HG02885 (cell line): ENCODE results near the gene DDX59.

Experiments
- ATAC-seq: cut with Tn5 transposase; IDR thresholded peaks from one replicate; pipeline ENCODE4 v1.9.1; 2021; ENCODE audit warnings: mild to moderate bottlenecking; ENCODE audit not compliant: unreplicated experiment, poor library complexity

Gene DDX59

GRCh38 chr1:200671235-200671786 is 1.6 kb upstream of the DDX59 start:
- no peak for ATAC-seq

DNA sequence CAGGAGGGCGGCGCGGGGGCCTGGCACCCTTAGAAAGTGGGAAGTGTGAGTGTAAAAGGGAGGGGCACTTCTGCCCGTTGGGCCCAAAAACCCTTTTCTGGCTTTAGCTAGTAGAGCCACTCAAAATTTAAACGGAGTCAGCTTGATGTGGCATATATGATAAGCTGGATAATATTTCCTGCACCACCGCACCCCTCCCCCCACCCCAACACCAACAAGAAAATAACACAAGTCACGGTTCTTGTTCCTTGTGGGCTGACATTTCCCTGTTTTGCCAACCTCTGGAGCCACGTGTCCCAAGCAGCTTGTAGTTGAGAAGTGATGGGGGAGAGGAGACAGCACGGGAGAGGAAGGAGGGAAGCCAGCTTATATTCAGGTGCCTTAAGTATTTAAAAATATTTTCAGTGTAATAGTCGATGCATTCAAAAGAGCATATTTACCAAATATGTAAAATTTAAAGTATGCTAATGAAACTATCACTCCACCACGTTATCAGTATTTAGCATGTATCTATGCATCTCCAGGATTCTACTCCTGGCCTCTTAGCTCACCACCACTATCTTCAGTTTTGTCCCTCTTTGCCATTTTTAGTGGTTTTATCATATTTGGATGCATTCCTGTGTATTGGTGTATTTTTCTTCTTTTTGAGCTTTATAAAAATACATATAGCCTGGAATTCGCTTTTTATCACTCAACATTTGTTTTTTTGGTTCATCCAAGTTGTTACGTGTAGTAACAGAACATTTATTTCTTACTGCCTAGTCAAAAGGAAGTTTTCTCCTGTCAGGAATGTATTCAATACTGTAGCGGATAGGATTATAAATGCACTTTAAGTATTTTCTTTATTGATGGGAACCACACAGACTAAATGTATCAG is 773 bp upstream of the DDX59 start:
- peak; percentile 24 for ATAC-seq

DNA sequence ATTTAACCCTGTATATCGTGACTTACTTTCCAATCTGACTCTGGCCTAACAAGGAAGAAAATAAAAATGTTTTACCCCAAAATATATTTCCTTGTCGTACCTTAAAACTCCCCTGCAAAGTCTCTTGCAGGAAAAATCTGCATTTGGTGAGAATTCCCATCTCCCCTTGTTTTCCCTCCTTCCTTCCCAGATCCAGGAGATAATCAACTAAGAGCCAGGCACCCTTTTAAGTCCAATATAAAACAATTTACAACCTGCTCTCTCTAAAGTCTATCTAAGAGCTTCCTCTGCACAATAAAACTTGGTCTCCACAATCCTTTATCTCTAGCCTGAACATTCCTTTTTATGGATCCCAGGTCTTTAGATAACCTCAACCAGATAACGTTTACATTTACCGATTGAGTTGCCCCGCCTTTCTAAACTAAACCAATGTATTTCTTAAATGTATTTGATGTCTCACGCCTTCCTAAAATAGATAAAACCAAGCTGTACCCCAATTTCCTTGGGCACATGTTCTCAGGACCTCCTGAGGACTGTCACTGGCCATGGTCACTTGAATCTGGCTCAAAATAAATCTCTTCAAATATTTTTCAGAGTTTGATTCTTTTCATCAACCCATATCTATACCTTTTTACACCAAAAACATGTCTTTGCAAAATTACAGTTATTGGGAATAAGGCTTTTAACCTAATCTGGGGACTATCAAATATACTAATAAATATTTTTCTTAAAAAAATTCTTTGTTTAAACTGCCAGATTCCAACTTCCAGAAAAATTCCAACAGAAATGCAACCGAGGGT is 993 bp downstream of the DDX59 start:
- ATAC-seq = no peak

- no peak for ATAC-seq
These were observed 3.4 kb downstream of the DDX59 start for GRCh38 chr1:200666309-200666708.

- no peak for ATAC-seq
These were observed 3.8 kb downstream of the DDX59 start for GRCh38 chr1:200665861-200666260.

DNA sequence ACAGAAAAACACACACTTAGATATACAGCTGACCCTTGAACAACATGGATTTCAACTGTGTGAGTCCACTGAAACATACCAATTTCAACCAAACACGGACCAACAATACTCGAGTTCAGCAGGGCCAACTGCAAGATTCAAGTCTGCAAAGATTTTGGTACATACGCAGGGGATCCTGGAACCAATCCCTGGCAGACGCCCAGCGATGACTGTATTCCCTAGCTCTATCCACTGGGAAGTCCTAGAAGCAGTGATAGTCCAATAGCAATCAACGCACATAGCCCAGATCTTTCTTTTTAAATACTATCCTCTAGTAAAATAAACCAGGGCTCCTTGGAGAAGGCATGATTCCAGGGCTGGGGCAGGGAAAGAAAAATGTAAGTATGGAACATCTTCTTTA is 9.0 kb downstream of the DDX59 start:
- no peak for ATAC-seq

- no peak for ATAC-seq
These were observed 10.4 kb downstream of the DDX59 start for GRCh38 chr1:200659269-200659668.

DNA sequence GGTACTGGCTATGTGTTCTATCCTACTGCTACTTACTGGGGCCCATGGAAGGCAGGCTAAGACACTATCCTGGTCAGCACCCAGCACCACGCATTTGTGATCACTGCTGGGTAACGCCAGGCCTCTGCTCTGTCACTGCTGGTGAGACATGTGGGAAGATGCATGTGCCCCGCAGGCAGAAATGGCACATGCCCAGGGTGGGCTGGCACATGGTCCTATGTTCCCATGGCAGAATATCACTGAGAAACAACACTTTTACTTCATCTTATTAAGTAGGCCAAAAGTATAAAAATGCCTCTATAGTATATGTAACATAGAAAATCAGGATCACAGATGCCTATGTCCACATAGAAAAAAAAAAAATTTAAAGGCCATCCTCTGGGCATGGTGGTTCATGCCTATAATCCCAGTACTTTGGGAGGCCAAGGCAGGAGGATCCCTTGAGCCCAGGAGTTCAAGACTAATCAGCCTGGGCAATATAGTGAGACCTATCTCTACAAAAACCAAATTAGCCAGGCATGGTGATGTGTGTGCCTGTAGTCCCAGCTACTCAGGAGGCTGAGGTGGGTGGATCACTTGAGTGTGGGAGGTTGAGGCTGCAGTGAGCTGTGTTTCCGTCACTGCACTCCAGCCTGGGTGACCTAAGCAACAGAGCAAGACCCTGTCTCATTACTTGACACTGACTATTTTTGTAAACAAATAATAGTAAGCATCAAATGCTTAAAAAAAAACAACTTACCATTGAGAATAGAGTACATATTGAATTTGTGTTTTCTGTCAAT is 11.5 kb downstream of the DDX59 start:
- no peak for ATAC-seq

GRCh38 chr1:200654660-200655059 is 15.0 kb downstream of the DDX59 start:
- ATAC-seq = peak; percentile 97

- ATAC-seq = peak; percentile 29
These were observed 16.7 kb downstream of the DDX59 start for GRCh38 chr1:200653022-200653462.

- ATAC-seq = no peak
These were observed 17.3 kb downstream of the DDX59 start for GRCh38 chr1:200652378-200652777.

DNA sequence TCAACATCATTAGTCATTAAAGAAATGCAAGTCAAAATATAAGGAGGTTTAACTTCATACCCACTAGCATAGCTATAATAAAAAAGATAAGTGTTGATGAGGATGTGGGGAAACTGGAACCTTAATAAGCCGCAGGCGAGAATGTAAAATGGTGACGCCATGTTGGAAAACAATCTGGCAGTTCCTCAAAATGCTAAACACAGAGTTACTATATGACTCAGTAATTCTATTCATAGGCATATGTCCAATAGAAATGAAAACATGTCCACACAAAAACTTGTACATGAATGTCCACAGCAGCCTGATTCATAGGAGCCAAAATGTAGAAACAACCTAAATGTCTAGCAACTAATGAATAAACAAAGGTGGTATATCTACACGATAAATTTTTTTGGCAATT is 23.2 kb downstream of the DDX59 start:
- ATAC-seq = no peak

GRCh38 chr1:200644021-200644420 is 25.7 kb downstream of the DDX59 start:
- ATAC-seq = no peak

DNA sequence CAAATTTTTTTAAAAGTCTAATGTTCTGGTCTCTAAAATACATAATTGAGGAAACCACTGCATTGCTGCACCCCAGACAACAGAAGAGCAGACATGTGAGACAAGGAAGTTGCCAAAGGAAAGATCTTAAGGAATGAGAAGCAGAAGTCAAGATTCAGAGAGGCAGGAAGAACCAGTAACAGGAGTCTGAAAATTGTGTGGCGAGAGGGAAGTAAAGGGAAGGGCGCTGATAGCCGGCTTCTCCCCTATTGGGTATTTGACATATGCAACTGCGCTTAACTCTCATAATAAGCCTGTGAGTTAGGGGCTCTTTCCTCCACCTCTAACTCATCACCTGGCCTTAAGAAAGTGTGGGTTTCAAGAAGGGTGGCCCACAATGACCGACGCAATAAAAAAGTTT is 27.2 kb downstream of the DDX59 start:
- ATAC-seq = no peak

DNA sequence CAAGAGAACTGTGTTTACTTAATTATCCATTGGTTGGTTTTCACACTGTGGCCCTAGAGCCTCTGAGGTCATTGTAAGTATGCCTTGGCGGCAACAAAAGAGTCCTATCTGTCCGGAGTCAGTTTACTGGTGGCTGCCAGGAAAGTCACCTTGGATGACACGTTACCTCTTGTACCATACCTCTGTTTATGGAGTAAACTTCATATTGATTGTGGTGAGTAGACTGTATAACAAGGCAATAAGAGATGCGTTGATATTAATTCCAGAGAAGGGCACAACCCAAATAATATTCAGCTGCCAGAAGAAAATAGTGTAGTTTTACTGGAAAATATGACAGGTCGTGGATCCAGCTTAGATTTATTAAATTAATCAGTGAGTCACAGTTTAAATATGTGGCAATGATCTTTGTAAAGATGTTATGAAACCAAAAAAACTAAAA is 28.7 kb downstream of the DDX59 start:
- no peak for ATAC-seq

GRCh38 chr1:200640373-200640962 is 29.2 kb downstream of the DDX59 start:
- ATAC-seq = no peak

GRCh38 chr1:200638073-200638472 is 31.6 kb downstream of the DDX59 start:
- no peak for ATAC-seq

DNA sequence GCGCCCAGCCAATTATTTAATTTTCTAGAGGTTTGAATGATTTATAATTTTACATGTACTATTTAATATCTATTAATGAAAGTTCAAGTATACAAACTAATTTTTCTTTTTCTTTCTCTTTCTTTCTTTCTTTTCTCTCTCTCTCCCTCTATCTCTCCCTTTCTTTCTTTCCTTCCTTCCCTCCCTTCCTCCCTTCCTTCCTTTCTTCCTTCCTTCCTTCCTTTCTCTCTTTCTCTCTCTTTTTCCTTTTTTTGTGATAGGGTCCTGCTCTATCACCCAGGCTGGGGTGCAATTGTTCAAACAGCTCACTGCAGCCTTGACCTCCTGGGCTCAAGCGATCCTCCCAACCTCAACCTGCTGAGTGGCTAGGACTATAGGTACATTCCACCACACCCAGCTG is 33.0 kb downstream of the DDX59 start:
- no peak for ATAC-seq

DNA sequence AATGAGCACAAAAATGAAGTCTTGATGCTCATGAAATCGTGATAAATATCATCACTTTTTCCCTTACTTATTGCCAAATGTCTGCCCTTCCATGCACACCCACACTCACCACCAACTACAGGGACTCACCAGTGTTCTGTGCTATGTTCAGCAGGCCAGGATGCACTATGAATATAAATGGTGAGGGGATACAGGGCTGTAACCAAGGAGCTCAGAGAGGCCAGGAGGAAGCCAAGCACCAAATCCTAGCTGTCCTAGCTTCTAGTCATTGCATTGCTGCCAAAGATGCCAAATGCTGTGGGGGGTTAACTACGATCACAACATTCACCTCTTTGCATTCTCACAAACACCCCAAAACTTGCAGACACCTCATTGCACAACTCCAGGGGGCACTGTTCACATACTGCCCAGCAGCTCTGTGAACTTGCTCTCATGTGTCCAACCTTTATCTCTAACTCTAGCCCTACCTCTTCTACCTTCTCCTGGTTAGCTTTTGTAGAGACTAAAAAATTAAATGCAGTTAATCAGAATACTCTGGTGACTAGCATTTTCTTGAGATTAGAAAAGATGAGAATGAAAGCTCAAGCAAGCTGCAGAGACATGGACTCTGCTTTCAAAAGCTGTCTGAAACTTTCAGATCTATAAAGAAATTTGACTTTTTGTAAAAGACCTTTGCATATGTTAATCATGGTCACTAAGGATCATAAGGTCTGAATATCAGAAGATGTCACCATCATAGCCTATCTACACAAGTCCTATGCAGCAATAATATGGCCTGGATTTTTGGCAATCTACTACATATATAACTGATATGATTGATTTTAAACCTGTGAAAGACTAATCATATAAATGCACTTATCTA is 35.2 kb downstream of the DDX59 start:
- ATAC-seq = no peak
